GM21737 (cell line): ENCODE results near the gene SNRPB2.

ENCODE experiments used
- ATAC-seq: cut with Tn5 transposase; IDR thresholded peaks from one replicate; pipeline ENCODE4 v1.9.1; 2021; ENCODE audit warnings: mild to moderate bottlenecking, moderate library complexity; ENCODE audit not compliant: unreplicated experiment

SNRPB2 gene

GRCh38 chr20:16785226-16785625 lies 55.4 kb downstream of the SNRPB2 start:
- no peak for ATAC-seq
